Mesendoderm (in vitro differentiated cells): ENCODE measurements around the gene KRT81.

Experiments
- DNase-seq: peaks from one replicate; pipeline ENCODE4 v3.0.0; 2013
- H2AK5ac ChIP-seq: 2 replicates; pipeline ENCODE4 v1.6.1; 2013; ENCODE audit warnings: low read length, inconsistent platforms
- H2BK120ac ChIP-seq: 2 replicates; pipeline ENCODE4 v1.6.1; 2013; ENCODE audit warnings: low read depth, mild to moderate bottlenecking, low read length, moderate library complexity, mixed read lengths
- H2BK15ac ChIP-seq: replicated peaks from 2 replicates; pipeline ENCODE4 v1.6.1; 2013; ENCODE audit warnings: low read depth, mild to moderate bottlenecking, moderate library complexity
- H2BK5ac ChIP-seq: 2 replicates; pipeline ENCODE4 v1.6.1; 2013; ENCODE audit warnings: low read length, inconsistent platforms
- H3K18ac ChIP-seq: 2 replicates; pipeline ENCODE4 v1.6.1; 2013; ENCODE audit warnings: mild to moderate bottlenecking, low read length, mixed read lengths
- H3K23ac ChIP-seq: one replicate; pipeline ENCODE4 v1.6.1; 2013; ENCODE audit warnings: low read length
- H3K27ac ChIP-seq: 2 replicates; pipeline ENCODE4 v1.5.1; 2013; ENCODE audit warnings: low read depth, mild to moderate bottlenecking, inconsistent platforms, low read length, moderate library complexity
- H3K27me3 ChIP-seq: 2 replicates; pipeline ENCODE4 v1.6.1; 2013; ENCODE audit warnings: low read length, control low read depth, mild to moderate bottlenecking, inconsistent platforms; ENCODE audit not compliant: insufficient read depth, poor library complexity
- H3K36me3 ChIP-seq: 2 replicates; pipeline ENCODE4 v1.6.1; 2013; ENCODE audit warnings: low read length, inconsistent platforms; ENCODE audit not compliant: control insufficient read depth, insufficient read depth
- H3K4ac ChIP-seq: one replicate; pipeline ENCODE4 v1.6.1; 2013; ENCODE audit warnings: low read depth, mild to moderate bottlenecking, low read length, moderate library complexity
- H3K4me1 ChIP-seq: 2 replicates; pipeline ENCODE4 v1.6.1; 2013; ENCODE audit warnings: low read depth, low read length, inconsistent platforms; ENCODE audit not compliant: control insufficient read depth
- H3K4me2 ChIP-seq: 2 replicates; pipeline ENCODE4 v1.6.1; 2013; ENCODE audit warnings: low read length
- H3K4me3 ChIP-seq: 2 replicates; pipeline ENCODE4 v1.5.1; 2013; ENCODE audit warnings: mild to moderate bottlenecking, low read length
- H3K56ac ChIP-seq: one replicate; pipeline ENCODE4 v1.6.1; 2013; ENCODE audit warnings: low read length
- H3K79me1 ChIP-seq: 2 replicates; pipeline ENCODE4 v1.6.1; 2013; ENCODE audit warnings: low read length, inconsistent platforms
- H3K79me2 ChIP-seq: 2 replicates; pipeline ENCODE4 v1.6.1; 2013; ENCODE audit warnings: mild to moderate bottlenecking, low read length; ENCODE audit not compliant: control insufficient read depth, insufficient read depth
- H3K9ac ChIP-seq: 2 replicates; pipeline ENCODE4 v1.6.1; 2013; ENCODE audit warnings: low read length, inconsistent platforms
- H4K5ac ChIP-seq: one replicate; pipeline ENCODE4 v1.6.1; 2013; ENCODE audit warnings: low read length
- H4K8ac ChIP-seq: one replicate; pipeline ENCODE4 v1.6.1; 2013; ENCODE audit warnings: low read depth, mild to moderate bottlenecking, control low read depth, low read length, moderate library complexity
- WGBS: extraction: QIAGEN DNeasy Blood & Tissue Kit; methylation state at CpG from one replicate; pipeline ENCODE4 v1.1.7; 2013; ENCODE audit warnings: low lambda C conversion rate, missing lambda C conversion rate; ENCODE audit not compliant: insufficient coverage; ENCODE audit errors: extremely low coverage; 5-methylcytosine and 5-hydroxymethylcytosine counted together

Gene KRT81

GRCh38 chr12:52238916-52239646, 52.3 kb downstream of the KRT81 start:
- Histone ChIP-seq H3K79me1 (no peaks in the 10 kb centered on the region), H3K23ac (no peak overlapping the region), H2BK15ac (no peak overlapping the region), H3K4me1 (no peaks in the 10 kb centered on the region), H3K79me2 (no peaks in the 10 kb centered on the region), H3K36me3 (no peaks in the 10 kb centered on the region), H3K9ac (no peak overlapping the region), H3K4me2 (no peak overlapping the region), H3K4me3 (no peak overlapping the region), H3K56ac (no peak overlapping the region), H3K27me3 (no peaks in the 10 kb centered on the region), H3K18ac (no peak overlapping the region), H2BK120ac (no peak overlapping the region), H4K5ac (no peak overlapping the region), H2BK5ac (no peak overlapping the region), H2AK5ac (no peak overlapping the region), H4K8ac (no peak overlapping the region), H3K4ac (no peak overlapping the region), H3K27ac (no peak overlapping the region)
- no CpG with 5 or more reads among the region's 7 CpGs for WGBS
- no peak for DNase-seq

- Histone ChIP-seq H2AK5ac (no peak overlapping the region), H3K27ac (no peak overlapping the region), H3K4me1 (no peaks in the 10 kb centered on the region), H2BK15ac (no peak overlapping the region), H2BK120ac (no peak overlapping the region), H3K27me3 (no peaks in the 10 kb centered on the region), H3K4me2 (no peak overlapping the region), H3K36me3 (no peaks in the 10 kb centered on the region), H3K79me2 (no peaks in the 10 kb centered on the region), H4K5ac (no peak overlapping the region), H3K79me1 (no peaks in the 10 kb centered on the region), H2BK5ac (no peak overlapping the region), H3K4ac (no peak overlapping the region), H4K8ac (no peak overlapping the region), H3K9ac (no peak overlapping the region), H3K4me3 (no peak overlapping the region), H3K18ac (no peak overlapping the region), H3K23ac (no peak overlapping the region), H3K56ac (no peak overlapping the region)
- WGBS, result no CpG with 5 or more reads among the region's 4 CpGs
- no peak for DNase-seq
Measured at GRCh38 chr12:52238207-52238840, 53.0 kb downstream of the KRT81 start.

- no peak overlapping the region for H3K9ac ChIP-seq
- no peak overlapping the region for H3K18ac ChIP-seq
- H3K4ac ChIP-seq, result no peak overlapping the region
- no peak overlapping the region for H2AK5ac ChIP-seq
- H3K4me1 ChIP-seq, result no peaks in the 10 kb centered on the region
- no peaks in the 10 kb centered on the region for H3K36me3 ChIP-seq
- no peak overlapping the region for H3K27ac ChIP-seq
- no peak overlapping the region for H4K5ac ChIP-seq
- no peak overlapping the region for H3K23ac ChIP-seq
- H3K79me1 ChIP-seq, result no peaks in the 10 kb centered on the region
- H3K79me2 ChIP-seq, result no peaks in the 10 kb centered on the region
- H2BK15ac ChIP-seq, result no peak overlapping the region
- no peak overlapping the region for H3K4me3 ChIP-seq
- H3K27me3 ChIP-seq, result peaks cover 3% of the 10 kb centered on the region
- DNase-seq, result no peak
- H2BK5ac ChIP-seq, result no peak overlapping the region
- no CpG with 5 or more reads among the region's 3 CpGs for WGBS
- H3K56ac ChIP-seq, result no peak overlapping the region
- H3K4me2 ChIP-seq, result no peak overlapping the region
- H2BK120ac ChIP-seq, result no peak overlapping the region
- H4K8ac ChIP-seq, result no peak overlapping the region
Measured at GRCh38 chr12:52236386-52237050, 54.8 kb downstream of the KRT81 start.
